ENCODE results near the gene TMEM135.

TMEM135 gene

DNA sequence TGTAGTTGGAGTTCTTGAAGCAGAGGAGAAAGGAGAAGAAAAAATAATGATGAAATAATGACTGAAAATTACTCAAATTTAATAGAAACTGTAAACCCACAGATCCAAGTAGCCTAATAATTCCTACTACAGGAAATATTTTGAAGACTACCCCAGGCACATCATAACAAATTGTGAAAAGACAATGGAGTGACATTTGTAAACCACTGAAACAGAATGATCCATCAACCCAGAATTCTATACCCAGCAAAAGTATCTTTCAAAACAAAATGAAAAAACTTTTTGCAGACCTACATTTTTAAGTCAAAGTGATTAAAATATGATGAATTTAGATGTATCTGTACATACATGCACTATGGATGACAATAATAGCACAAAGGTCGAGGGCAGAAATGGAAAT, 194.6 kb downstream of the TMEM135 start:
- Histone ChIP-seq H3K36me3 (ENCODE audit: insufficient read depth, low read length) (no peaks in the 10 kb centered on the region), H3K4me1 (ENCODE audit: insufficient read depth, low read length) (no peaks in the 10 kb centered on the region), H3K9me3 (ENCODE audit: control insufficient read depth, insufficient read depth, low read length) (no peaks in the 10 kb centered on the region), H3K9ac (ENCODE audit: low read depth, low read length) (no peak overlapping the region)

DNA sequence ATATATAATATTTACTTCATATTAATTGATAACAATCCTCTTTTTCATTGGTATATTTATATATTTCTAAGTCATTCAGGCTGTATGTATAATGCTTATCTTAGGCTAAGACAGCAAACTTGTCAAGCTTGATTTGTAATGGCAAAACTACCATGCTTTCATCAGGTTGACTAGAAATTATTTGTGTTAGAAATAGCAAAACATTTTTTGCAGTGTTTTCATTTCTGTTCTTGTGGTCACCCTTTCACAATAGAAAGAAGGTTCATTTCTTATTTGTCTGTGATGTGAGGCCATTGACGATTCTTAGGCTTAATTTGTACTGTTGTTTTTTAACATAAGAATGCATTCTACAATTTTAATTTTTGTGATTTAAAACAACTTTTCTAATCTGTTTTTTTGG, 197.6 kb downstream of the TMEM135 start:
- no peaks in the 10 kb centered on the region for H3K4me1 ChIP-seq (ENCODE audit: insufficient read depth, low read length)

DNA sequence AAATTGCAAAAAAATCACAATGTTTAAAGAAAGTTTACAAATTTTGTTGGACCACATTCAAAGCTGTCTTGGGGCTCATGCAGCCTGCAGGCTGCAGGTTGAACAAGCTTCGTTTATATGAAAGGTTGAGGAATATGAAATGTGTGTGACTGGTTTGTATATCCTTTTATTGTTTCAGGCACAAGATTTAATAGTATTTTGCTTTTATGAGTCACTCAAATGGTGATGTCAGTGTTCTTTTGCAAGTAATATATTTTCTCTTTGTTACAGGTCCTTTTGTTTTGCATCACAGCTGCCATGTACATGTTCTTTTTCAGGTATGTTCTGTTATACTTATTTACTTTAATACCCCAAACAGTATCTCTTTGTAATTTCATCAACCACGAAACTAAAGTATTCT, 198.6 kb downstream of the TMEM135 start:
- Histone ChIP-seq H3K9ac (ENCODE audit: low read depth, low read length) (no peak overlapping the region), H3K4me1 (ENCODE audit: insufficient read depth, low read length) (no peaks in the 10 kb centered on the region), H3K36me3 (ENCODE audit: insufficient read depth, low read length) (no peaks in the 10 kb centered on the region), H3K9me3 (ENCODE audit: control insufficient read depth, insufficient read depth, low read length) (no peaks in the 10 kb centered on the region)

More for the DNA sequence above, 197.6 kb downstream of the TMEM135 start:
- H3K36me3 ChIP-seq (ENCODE audit: insufficient read depth, low read length) = no peaks in the 10 kb centered on the region
- H3K9me3 ChIP-seq (ENCODE audit: control insufficient read depth, insufficient read depth, low read length) = no peaks in the 10 kb centered on the region
- H3K9ac ChIP-seq (ENCODE audit: low read depth, low read length) = no peak overlapping the region

DNA sequence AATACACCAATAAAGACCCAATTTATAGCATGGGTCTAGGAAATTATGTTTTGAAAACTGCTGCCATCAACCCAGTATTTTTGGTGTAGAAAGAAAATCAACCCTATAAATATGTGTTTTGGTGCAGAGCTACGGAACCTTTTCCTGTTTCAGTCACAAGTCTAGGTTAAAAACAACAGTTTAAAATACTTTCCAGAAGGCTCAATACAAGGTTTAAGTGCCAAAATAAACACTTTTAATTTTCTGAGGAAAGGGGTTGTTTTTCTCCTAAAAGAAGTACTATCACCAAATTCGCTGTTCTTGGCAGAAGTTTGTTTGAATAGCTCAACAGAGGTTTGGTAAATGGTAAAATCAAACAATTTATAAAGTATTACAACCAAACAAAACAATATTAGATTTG, 201.3 kb downstream of the TMEM135 start:
- no peaks in the 10 kb centered on the region for H3K9me3 ChIP-seq (ENCODE audit: control insufficient read depth, insufficient read depth, low read length)
- H3K9ac ChIP-seq (ENCODE audit: low read depth, low read length) = no peak overlapping the region
- H3K4me1 ChIP-seq (ENCODE audit: insufficient read depth, low read length) = no peaks in the 10 kb centered on the region
- no peaks in the 10 kb centered on the region for H3K36me3 ChIP-seq (ENCODE audit: insufficient read depth, low read length)

DNA sequence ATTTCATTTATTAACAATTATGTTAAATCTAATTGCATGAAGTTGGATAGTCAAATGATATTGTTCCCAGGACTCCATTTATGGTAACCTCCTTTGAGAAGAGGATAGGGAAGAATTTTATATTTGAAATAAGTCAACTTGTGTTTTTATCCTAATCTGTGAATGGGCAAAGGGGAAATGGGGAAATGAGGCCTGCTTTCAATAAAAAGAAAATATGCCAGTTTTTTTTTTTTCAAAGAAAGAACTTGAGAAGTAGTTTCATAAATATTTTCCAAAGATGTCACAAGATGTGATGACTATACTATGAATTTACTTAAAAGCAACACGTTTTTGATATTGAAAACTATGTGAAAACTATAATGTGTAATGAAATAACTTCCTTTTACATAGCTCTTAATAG, 201.8 kb downstream of the TMEM135 start:
- Histone ChIP-seq H3K9ac (ENCODE audit: low read depth, low read length) (no peak overlapping the region), H3K4me1 (ENCODE audit: insufficient read depth, low read length) (no peaks in the 10 kb centered on the region), H3K36me3 (ENCODE audit: insufficient read depth, low read length) (no peaks in the 10 kb centered on the region), H3K9me3 (ENCODE audit: control insufficient read depth, insufficient read depth, low read length) (no peaks in the 10 kb centered on the region)

DNA sequence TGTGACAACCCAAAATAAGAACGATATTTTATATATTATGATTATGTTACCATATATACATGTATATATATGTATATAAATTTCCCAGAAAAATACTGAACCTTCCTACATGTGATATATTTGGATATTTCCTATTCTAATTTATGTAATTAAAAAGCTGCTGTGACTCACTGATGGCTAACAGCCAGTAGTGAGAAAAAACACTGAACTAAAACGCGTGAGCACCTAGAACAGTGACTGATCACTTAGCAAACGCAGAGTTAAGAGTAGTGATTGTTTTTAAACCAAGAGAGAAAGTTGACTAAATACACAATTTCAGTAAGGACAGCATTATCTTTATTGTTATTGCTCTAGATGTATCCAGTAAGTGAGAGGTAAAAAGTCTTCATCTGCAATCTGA, 213.8 kb downstream of the TMEM135 start:
- Histone ChIP-seq H3K9me3 (ENCODE audit: control insufficient read depth, insufficient read depth, low read length) (no peaks in the 10 kb centered on the region), H3K9ac (ENCODE audit: low read depth, low read length) (no peak overlapping the region), H3K36me3 (ENCODE audit: insufficient read depth, low read length) (no peaks in the 10 kb centered on the region), H3K4me1 (ENCODE audit: insufficient read depth, low read length) (no peaks in the 10 kb centered on the region)

DNA sequence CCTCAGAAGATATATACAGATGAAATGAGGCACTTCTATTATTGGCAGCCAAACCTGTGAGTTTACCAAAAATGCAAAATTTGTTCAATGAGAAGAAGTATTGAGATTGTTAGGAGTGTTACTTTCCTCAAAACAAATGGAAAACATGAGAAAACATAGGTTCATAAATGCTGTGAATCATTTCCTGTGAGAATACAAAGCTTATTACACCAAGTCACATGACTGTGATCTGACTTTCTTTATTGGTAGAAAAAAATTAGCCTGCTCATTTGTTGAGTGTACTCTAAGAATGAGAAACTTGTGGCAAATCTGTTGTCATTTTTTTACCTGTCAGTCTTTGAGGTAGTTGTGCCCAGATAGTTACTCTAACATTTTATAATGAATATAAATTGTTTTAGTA, 215.1 kb downstream of the TMEM135 start:
- Histone ChIP-seq H3K9ac (ENCODE audit: low read depth, low read length) (no peak overlapping the region), H3K36me3 (ENCODE audit: insufficient read depth, low read length) (no peaks in the 10 kb centered on the region), H3K4me1 (ENCODE audit: insufficient read depth, low read length) (no peaks in the 10 kb centered on the region), H3K9me3 (ENCODE audit: control insufficient read depth, insufficient read depth, low read length) (no peaks in the 10 kb centered on the region)

DNA sequence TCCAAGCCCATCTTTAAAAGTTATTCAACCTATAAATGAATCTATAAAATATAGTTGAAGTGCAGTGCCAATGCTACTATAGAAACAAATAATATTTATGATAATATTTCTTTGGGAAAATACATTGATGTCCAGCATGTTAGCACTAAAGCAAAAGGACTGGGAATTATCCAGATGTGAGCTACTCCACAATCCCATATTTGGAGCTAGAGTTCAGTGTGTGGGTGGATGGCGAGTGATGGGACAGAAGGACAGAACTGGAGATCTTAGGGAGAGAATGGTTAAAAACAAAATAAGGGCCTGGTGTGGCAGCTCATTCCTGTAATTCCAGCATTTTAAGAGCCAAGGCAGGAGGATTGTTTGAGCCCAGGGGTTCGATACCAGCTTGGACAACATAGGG, 216.8 kb downstream of the TMEM135 start:
- Histone ChIP-seq H3K4me1 (ENCODE audit: insufficient read depth, low read length) (no peaks in the 10 kb centered on the region), H3K9ac (ENCODE audit: low read depth, low read length) (no peak overlapping the region), H3K36me3 (ENCODE audit: insufficient read depth, low read length) (no peaks in the 10 kb centered on the region), H3K9me3 (ENCODE audit: control insufficient read depth, insufficient read depth, low read length) (no peaks in the 10 kb centered on the region)

DNA sequence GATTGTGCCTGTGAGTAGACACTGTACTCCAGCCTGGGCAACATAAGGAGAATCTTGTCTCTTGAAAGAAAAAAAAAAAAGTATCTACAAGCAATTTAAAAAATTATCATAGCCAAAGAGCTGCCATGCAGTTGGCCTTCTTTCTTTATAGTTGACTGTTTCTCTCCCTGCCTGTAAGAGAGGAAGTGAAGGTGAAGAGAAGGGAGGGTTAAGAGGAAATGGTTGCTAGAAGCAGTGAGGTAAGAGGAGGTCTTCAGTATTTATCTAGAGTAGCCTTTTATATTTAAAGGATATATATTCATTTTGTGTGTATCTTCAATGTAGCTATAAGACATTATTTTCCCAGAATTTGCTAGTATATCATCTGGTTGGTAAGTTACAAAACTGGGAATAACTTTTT, 217.9 kb downstream of the TMEM135 start:
- Histone ChIP-seq H3K9me3 (ENCODE audit: control insufficient read depth, insufficient read depth, low read length) (no peaks in the 10 kb centered on the region), H3K36me3 (ENCODE audit: insufficient read depth, low read length) (no peaks in the 10 kb centered on the region), H3K4me1 (ENCODE audit: insufficient read depth, low read length) (no peaks in the 10 kb centered on the region), H3K9ac (ENCODE audit: low read depth, low read length) (no peak overlapping the region)

DNA sequence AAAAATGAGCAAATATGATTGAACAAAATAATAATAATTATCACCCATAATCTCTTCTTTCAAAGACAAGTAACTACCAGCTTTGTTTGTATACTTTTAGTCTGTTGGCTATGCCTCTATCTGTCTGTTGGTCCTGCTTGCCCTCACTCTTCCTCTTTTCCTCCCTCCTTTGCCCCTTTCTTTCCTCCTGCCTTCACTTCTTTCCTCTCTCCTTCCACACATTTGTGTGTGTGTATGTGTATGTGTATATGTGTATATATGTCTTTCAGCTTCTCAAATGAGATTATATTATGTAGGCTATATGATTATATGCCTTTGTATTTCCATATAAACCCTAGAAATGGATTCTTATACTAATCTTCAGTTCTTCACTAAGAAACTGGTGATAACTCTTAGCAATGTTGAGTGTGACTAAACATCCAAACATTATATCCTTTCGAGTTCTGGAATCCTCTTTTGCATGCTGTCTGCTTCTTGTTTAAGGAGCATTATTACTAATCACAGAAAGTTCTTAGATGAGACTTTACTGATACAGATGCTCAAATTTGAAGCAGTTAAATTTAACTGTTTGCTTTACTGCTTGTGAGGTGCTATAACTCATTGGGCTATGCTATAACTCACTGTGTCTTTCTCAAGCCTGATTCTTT, 219.1 kb downstream of the TMEM135 start:
- Histone ChIP-seq H3K36me3 (ENCODE audit: insufficient read depth, low read length) (no peaks in the 10 kb centered on the region), H3K4me1 (ENCODE audit: insufficient read depth, low read length) (no peaks in the 10 kb centered on the region), H3K9me3 (ENCODE audit: control insufficient read depth, insufficient read depth, low read length) (no peaks in the 10 kb centered on the region), H3K9ac (ENCODE audit: low read depth, low read length) (no peak overlapping the region)

DNA sequence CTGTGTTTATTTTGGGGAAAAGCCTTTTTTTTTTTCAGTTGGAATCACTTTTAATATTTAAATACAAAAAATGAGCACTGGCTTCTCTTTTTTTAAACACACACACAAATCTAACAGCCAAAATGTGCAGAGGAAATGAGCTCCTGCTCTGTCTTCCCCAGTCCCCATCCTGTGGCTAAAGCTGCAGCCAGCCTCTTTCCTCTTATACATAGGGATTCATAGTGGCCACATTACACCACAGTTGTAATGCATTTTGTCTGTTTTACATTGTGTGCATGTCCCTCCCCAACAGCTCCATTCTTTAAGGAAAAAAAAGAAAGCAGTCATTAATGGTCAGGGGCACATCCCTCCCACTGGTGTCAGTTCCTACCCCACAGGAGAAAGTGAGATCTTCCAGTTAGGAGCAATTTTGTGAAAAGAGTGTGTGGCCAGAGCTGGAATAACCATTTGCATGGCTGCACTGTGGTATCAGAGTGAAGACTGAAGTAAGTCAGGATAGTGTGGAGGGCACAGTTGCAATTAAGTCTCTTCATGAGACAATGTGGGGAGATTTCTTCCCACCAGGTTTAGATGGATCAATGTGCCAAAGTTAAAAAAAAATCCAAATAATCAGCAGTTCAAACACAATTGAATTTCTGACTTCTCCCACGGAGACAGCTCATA, 220.6 kb downstream of the TMEM135 start:
- H3K9ac ChIP-seq (ENCODE audit: low read depth, low read length) = no peak overlapping the region
- H3K36me3 ChIP-seq (ENCODE audit: insufficient read depth, low read length) = no peaks in the 10 kb centered on the region
- H3K4me1 ChIP-seq (ENCODE audit: insufficient read depth, low read length) = no peaks in the 10 kb centered on the region
- H3K9me3 ChIP-seq (ENCODE audit: control insufficient read depth, insufficient read depth, low read length) = no peaks in the 10 kb centered on the region

DNA sequence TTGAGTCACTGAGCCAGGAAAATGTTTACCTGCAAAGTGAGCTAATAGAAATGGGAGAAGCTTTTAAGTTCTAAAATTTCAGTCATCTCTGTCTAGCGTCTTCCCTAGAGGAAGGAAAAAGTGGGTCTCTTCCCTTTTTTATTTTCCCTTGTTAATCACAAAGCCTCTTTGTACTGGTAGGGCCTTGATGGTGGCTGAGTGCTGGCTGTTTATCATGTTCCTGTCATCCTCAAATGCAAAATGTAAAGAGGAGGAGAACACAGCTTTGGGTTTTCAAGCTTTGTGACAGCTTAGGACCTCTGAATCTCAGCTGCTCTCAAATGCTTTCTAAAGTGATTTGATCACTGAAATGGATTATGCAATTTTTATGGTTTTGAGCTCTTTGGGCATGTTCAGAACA, 222.0 kb downstream of the TMEM135 start:
- Histone ChIP-seq H3K9ac (ENCODE audit: low read depth, low read length) (no peak overlapping the region), H3K36me3 (ENCODE audit: insufficient read depth, low read length) (no peaks in the 10 kb centered on the region), H3K4me1 (ENCODE audit: insufficient read depth, low read length) (no peaks in the 10 kb centered on the region), H3K9me3 (ENCODE audit: control insufficient read depth, insufficient read depth, low read length) (no peaks in the 10 kb centered on the region)

DNA sequence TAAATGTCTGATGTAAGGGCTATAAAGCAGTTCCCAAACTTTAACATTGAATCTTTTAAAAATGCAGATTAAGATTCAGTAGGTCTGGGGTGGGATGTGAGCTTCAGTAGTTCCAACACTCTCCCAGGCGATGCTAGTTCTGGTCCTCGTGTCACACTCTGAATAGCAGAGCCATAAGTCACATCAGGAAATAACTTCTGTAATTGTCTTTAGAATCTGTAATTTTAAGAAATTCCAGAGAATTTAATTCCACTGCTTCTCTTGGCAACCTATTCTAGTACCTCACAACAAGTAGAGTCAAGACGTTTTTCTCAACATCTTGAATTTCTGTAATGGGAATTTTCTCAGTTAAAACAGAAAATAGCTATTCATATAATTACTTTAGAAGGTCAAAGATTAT, 223.1 kb downstream of the TMEM135 start:
- Histone ChIP-seq H3K36me3 (ENCODE audit: insufficient read depth, low read length) (no peaks in the 10 kb centered on the region), H3K9ac (ENCODE audit: low read depth, low read length) (no peak overlapping the region), H3K4me1 (ENCODE audit: insufficient read depth, low read length) (no peaks in the 10 kb centered on the region), H3K9me3 (ENCODE audit: control insufficient read depth, insufficient read depth, low read length) (no peaks in the 10 kb centered on the region)

DNA sequence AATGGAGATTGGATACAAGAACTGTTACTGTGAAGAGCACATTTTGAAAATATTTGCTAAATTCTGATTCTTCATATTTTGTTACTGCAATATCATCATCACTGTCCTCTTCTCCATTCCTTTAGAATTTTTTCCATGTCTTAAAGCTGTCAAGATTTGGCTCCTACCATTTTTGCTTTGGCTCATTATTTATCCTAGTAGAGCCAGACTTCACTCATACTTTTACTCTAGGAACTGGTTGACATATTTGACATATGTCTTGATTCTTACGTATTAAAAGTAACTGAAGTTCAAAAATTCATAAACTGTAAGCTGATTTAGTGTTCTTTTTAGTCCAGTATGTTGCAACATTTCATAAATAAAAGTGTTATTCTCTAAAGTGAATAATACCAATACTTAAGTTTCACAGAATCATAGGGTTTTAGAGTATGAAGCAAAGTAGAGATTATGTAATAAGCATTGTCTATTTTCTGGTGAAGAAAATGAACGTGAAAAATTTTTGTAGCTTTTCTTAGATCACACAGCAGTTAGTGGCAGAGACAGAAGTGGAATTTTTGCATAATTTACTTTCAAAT, 225.6 kb downstream of the TMEM135 start:
- no peaks in the 10 kb centered on the region for H3K36me3 ChIP-seq (ENCODE audit: insufficient read depth, low read length)
- H3K9me3 ChIP-seq (ENCODE audit: control insufficient read depth, insufficient read depth, low read length) = no peaks in the 10 kb centered on the region
- H3K9ac ChIP-seq (ENCODE audit: low read depth, low read length) = no peak overlapping the region
- H3K4me1 ChIP-seq (ENCODE audit: insufficient read depth, low read length) = no peaks in the 10 kb centered on the region

DNA sequence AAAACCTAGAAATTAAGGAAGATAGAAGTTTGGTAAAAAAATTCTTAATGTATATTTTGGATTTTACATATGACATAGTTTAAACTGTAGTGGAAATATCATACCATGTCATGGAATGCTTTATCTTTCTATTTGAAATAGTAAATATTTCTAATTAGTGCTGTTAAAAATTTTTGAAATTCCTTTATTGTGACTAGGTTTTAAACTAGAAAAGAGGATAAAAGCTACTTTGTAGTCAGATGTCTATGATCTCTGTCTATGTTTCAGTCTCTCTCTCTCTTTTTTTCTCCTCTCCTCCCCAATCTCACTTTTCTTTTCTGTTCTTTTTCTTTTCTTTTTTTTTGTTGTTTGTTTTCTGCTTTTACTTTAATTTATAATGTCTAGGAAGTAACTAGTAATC, 226.2 kb downstream of the TMEM135 start:
- no peaks in the 10 kb centered on the region for H3K4me1 ChIP-seq (ENCODE audit: insufficient read depth, low read length)

More for the DNA sequence above, 226.2 kb downstream of the TMEM135 start:
- no peaks in the 10 kb centered on the region for H3K9me3 ChIP-seq (ENCODE audit: control insufficient read depth, insufficient read depth, low read length)
- H3K9ac ChIP-seq (ENCODE audit: low read depth, low read length) = no peak overlapping the region; the same call in 1 of the 2 replicates
- H3K36me3 ChIP-seq (ENCODE audit: insufficient read depth, low read length) = no peaks in the 10 kb centered on the region
